ENCODE measurements around the gene AJAP1.

The AJAP1 gene

GRCh38 chr1:4736254-4736653 lies 81.8 kb downstream of the AJAP1 start:
- DNase-seq (ENCODE audit: low read depth), result no peak

GRCh38 chr1:4741876-4742423 lies 87.5 kb downstream of the AJAP1 start:
- DNase-seq (ENCODE audit: low read depth), result no peak

GRCh38 chr1:4743978-4744750 lies 89.8 kb downstream of the AJAP1 start:
- no peak for DNase-seq (ENCODE audit: low read depth)

- DNase-seq (ENCODE audit: low read depth), result no peak
Measured at GRCh38 chr1:4745560-4745959, 91.2 kb downstream of the AJAP1 start.

GRCh38 chr1:4749406-4749805 lies 95.0 kb downstream of the AJAP1 start:
- no peak for DNase-seq (ENCODE audit: low read depth)

- DNase-seq (ENCODE audit: low read depth), result no peak
Measured at GRCh38 chr1:4750177-4750576, 95.8 kb downstream of the AJAP1 start.

- no peak for DNase-seq (ENCODE audit: low read depth)
Measured at GRCh38 chr1:4752059-4752458, 97.7 kb downstream of the AJAP1 start.

GRCh38 chr1:4754816-4755215 lies 100.4 kb downstream of the AJAP1 start:
- DNase-seq (ENCODE audit: low read depth), result no peak

- DNase-seq (ENCODE audit: low read depth), result no peak
Measured at GRCh38 chr1:4755301-4755845, 101.0 kb downstream of the AJAP1 start.

GRCh38 chr1:4755864-4756504 lies 101.6 kb downstream of the AJAP1 start:
- no peak for DNase-seq (ENCODE audit: low read depth)

GRCh38 chr1:4756851-4757580 lies 102.6 kb downstream of the AJAP1 start:
- no peak for DNase-seq (ENCODE audit: low read depth)

GRCh38 chr1:4759671-4760070 lies 105.3 kb downstream of the AJAP1 start:
- no peak for DNase-seq (ENCODE audit: low read depth)

- DNase-seq (ENCODE audit: low read depth), result no peak
Measured at GRCh38 chr1:4760088-4760487, 105.7 kb downstream of the AJAP1 start.

- DNase-seq (ENCODE audit: low read depth), result no peak
Measured at GRCh38 chr1:4761324-4761723, 106.9 kb downstream of the AJAP1 start.

- no peak for DNase-seq (ENCODE audit: low read depth)
Measured at GRCh38 chr1:4762146-4762545, 107.7 kb downstream of the AJAP1 start.

GRCh38 chr1:4767308-4767707 lies 112.9 kb downstream of the AJAP1 start:
- no peak for DNase-seq (ENCODE audit: low read depth)

GRCh38 chr1:4768553-4768952 lies 114.1 kb downstream of the AJAP1 start:
- no peak for DNase-seq (ENCODE audit: low read depth)

GRCh38 chr1:4769516-4770280 lies 115.3 kb downstream of the AJAP1 start:
- no peak for DNase-seq (ENCODE audit: low read depth)

- DNase-seq (ENCODE audit: low read depth), result no peak
Measured at GRCh38 chr1:4770713-4771112, 116.3 kb downstream of the AJAP1 start.

- DNase-seq (ENCODE audit: low read depth), result no peak
Measured at GRCh38 chr1:4771267-4771666, 116.9 kb downstream of the AJAP1 start.

- no peak for DNase-seq (ENCODE audit: low read depth)
Measured at GRCh38 chr1:4771721-4772120, 117.3 kb downstream of the AJAP1 start.
